Measurements from ENCODE around the gene LRRC74A.

DNA sequence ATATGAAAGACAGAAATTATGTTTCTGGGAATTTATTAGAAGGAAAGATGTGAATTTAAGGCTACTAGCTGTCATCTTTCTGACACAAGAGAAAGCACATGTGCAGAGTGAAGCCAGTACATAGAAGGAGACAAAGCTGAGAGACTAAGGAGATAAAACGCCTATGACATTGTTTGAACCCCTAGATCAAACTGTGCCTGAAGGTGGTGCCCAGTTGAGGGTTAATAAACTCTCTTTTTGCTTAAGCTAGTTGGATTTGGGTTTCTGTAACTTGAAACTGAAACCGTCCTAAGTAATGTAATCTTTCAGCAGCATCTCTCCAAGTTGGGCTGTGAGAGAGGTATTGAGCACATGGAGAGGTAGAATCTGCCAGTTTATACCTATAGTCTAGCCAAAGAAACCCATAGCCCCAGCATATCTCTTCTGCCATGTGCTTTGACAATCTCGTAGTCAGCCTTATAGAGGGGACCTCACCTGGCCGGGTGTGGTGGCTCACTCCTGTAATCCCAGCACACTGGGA, 84.2 kb downstream of the LRRC74A start:
- TF ChIP-seq, protein P1, sequence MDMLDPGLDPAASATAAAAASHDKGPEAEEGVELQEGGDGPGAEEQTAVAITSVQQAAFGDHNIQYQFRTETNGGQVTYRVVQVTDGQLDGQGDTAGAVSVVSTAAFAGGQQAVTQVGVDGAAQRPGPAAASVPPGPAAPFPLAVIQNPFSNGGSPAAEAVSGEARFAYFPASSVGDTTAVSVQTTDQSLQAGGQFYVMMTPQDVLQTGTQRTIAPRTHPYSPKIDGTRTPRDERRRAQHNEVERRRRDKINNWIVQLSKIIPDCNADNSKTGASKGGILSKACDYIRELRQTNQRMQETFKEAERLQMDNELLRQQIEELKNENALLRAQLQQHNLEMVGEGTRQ (IDR thresholded peaks at IDR 0.05; ENCODE audit: borderline replicate concordance, low read depth, low read length) = no peak
- no peak for TF ChIP-seq RFX5 (IDR thresholded peaks at IDR 0.05; ENCODE audit: low read depth, low read length)
- no peak for TF ChIP-seq ZZZ3 (IDR thresholded peaks at IDR 0.05; ENCODE audit: control insufficient read depth, insufficient read length, low read depth)
- TF ChIP-seq, protein P2, sequence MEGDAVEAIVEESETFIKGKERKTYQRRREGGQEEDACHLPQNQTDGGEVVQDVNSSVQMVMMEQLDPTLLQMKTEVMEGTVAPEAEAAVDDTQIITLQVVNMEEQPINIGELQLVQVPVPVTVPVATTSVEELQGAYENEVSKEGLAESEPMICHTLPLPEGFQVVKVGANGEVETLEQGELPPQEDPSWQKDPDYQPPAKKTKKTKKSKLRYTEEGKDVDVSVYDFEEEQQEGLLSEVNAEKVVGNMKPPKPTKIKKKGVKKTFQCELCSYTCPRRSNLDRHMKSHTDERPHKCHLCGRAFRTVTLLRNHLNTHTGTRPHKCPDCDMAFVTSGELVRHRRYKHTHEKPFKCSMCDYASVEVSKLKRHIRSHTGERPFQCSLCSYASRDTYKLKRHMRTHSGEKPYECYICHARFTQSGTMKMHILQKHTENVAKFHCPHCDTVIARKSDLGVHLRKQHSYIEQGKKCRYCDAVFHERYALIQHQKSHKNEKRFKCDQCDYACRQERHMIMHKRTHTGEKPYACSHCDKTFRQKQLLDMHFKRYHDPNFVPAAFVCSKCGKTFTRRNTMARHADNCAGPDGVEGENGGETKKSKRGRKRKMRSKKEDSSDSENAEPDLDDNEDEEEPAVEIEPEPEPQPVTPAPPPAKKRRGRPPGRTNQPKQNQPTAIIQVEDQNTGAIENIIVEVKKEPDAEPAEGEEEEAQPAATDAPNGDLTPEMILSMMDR (IDR thresholded peaks at IDR 0.05 in 2 of 3, conservative IDR thresholded peaks at IDR 0.05 in 1 of 3; ENCODE audit: control insufficient read depth in 2 of 3, extremely low read depth in 1 of 3, insufficient read depth in 1 of 3, low read depth in 3 of 3, low read length in 3 of 3) = no peak
- TF ChIP-seq POLR2AphosphoS5 (IDR thresholded peaks at IDR 0.05; ENCODE audit: low read length) = no peak
- TF ChIP-seq, protein P3, sequence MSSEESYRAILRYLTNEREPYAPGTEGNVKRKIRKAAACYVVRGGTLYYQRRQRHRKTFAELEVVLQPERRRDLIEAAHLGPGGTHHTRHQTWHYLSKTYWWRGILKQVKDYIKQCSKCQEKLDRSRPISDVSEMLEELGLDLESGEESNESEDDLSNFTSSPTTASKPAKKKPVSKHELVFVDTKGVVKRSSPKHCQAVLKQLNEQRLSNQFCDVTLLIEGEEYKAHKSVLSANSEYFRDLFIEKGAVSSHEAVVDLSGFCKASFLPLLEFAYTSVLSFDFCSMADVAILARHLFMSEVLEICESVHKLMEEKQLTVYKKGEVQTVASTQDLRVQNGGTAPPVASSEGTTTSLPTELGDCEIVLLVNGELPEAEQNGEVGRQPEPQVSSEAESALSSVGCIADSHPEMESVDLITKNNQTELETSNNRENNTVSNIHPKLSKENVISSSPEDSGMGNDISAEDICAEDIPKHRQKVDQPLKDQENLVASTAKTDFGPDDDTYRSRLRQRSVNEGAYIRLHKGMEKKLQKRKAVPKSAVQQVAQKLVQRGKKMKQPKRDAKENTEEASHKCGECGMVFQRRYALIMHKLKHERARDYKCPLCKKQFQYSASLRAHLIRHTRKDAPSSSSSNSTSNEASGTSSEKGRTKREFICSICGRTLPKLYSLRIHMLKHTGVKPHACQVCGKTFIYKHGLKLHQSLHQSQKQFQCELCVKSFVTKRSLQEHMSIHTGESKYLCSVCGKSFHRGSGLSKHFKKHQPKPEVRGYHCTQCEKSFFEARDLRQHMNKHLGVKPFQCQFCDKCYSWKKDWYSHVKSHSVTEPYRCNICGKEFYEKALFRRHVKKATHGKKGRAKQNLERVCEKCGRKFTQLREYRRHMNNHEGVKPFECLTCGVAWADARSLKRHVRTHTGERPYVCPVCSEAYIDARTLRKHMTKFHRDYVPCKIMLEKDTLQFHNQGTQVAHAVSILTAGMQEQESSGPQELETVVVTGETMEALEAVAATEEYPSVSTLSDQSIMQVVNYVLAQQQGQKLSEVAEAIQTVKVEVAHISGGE (CRISPR knock-in tag; IDR thresholded peaks at IDR 0.05) = no peak
- no peak for TF ChIP-seq EP300 (IDR thresholded peaks at IDR 0.05; ENCODE audit: borderline replicate concordance in 1 of 2, control insufficient read depth in 1 of 2, low read depth in 2 of 2, low read length in 2 of 2)
- TF ChIP-seq, protein P4, sequence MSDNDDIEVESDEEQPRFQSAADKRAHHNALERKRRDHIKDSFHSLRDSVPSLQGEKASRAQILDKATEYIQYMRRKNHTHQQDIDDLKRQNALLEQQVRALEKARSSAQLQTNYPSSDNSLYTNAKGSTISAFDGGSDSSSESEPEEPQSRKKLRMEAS (IDR thresholded peaks at IDR 0.05; ENCODE audit: low read depth, low read length) = no peak
- TF ChIP-seq TAF1 (IDR thresholded peaks at IDR 0.05; ENCODE audit: borderline replicate concordance, low read depth, low read length) = no peak
- TF ChIP-seq LARP7 (IDR thresholded peaks at IDR 0.05) = no peak
- TF ChIP-seq ZNF274 (IDR thresholded peaks at IDR 0.05; ENCODE audit: insufficient read depth, insufficient read length) = no peak
- TF ChIP-seq CBX5 (IDR thresholded peaks at IDR 0.05; ENCODE audit: low read depth) = no peak
